K562 (cell line): ENCODE data around the gene MGAT4B. TPM values are rescaled to one million over a fixed set of nuclear protein-coding genes. Genes with fewer than 3 reads are reported as not detected.

Source experiments
- GATAD2A ChIP-seq: fragments of 450-650 bp; IDR thresholded peaks from 2 replicates; pipeline ENCODE4 v1.6.1; 2017
- HES1 ChIP-seq: fragments of 450-650 bp; IDR thresholded peaks from 2 replicates; pipeline ENCODE4 v1.6.1; 2016; ENCODE audit warnings: low read depth, mild to moderate bottlenecking, moderate library complexity
- HMGXB4 ChIP-seq: sonication (generic); formaldehyde crosslinking; IDR thresholded peaks from 2 replicates; pipeline ENCODE4 v1.8.1; 2023; ENCODE audit warnings: mild to moderate bottlenecking, missing genetic modification reagents
- ID3 ChIP-seq, 2 experiments: fragments of 250-450 bp in 1 of 2; fragments of 450-650 bp in 1 of 2; sonication (Bioruptor Pico) in 1 of 2; IDR thresholded peaks; 2 replicates each; pipeline versions ENCODE4 v1.6.1 to v1.8.0; 2016 to 2021; ENCODE audit warnings: mild to moderate bottlenecking in 2 of 2, moderate library complexity in 2 of 2, missing compliant biosample characterization in 1 of 2, missing genetic modification characterization in 1 of 2
- PATZ1 ChIP-seq: fragments of 250-450 bp; sonication (Bioruptor Pico); IDR thresholded peaks from 2 replicates; pipeline ENCODE4 v1.5.0; 2020; ENCODE audit warnings: mild to moderate bottlenecking, borderline replicate concordance
- RNF219 ChIP-seq: fragments of 250-450 bp; sonication (Bioruptor Pico); IDR thresholded peaks from 2 replicates; pipeline ENCODE4 v1.5.0; 2022; ENCODE audit warnings: mild to moderate bottlenecking
- TBP ChIP-seq: optimal IDR thresholded peaks from 2 replicates; pipeline ENCODE3; 2011; ENCODE audit warnings: low read depth, low read length, improper control_type of control experiment
- ZFP36 ChIP-seq: fragments of 150-350 bp; IDR thresholded peaks from 2 replicates; pipeline ENCODE4 v1.6.1; 2018; ENCODE audit warnings: low read length, low read depth; ENCODE audit not compliant: partially characterized antibody
- ZNF347 ChIP-seq: fragments of 450-650 bp; formaldehyde crosslinking; IDR thresholded peaks from 2 replicates; pipeline ENCODE4 v1.4.0; 2020; ENCODE audit warnings: low read depth, mild to moderate bottlenecking, moderate library complexity
- ZNF354B ChIP-seq: fragments of 250-450 bp; sonication (Bioruptor Pico); IDR thresholded peaks from 2 replicates; pipeline ENCODE4 v1.4.0; 2020
- ZNF384 ChIP-seq: IDR thresholded peaks from 2 replicates; pipeline ENCODE4 v1.6.1; 2012; ENCODE audit warnings: low read depth, low read length, improper control_type of control experiment
- ZNF609 ChIP-seq: sonication (generic); formaldehyde crosslinking; IDR thresholded peaks from 2 replicates; pipeline ENCODE4 v1.8.1; 2023; ENCODE audit warnings: missing genetic modification reagents, mild to moderate bottlenecking, borderline replicate concordance
- polyA plus RNA-seq, 8 experiments: library from polyadenylated mRNA; depleted of rRNA in 4 of 8; stranded (reverse) in 5 of 8; unstranded in 3 of 8; fragments of >200 nt; fragmentation: Nextera tagmentation in 2 of 8; fragmentation: Illumina TruSeq in 1 of 8; extraction: Ambion mirVana in 2 of 8; extraction: Trizol in 1 of 8; gene quantifications; 2 replicates each; pipeline versions ENCODE4 v1.2.1 to v1.2.3, GENCODE V29; 2011 to 2014; ENCODE audit warnings: inconsistent platforms in 1 of 8, missing spikeins in 1 of 8
- total RNA-seq, 7 experiments: library from RNA; depleted of rRNA in 6 of 7; stranded (reverse); fragments of >200 nt in 6 of 7; fragmentation: Illumina TruSeq in 2 of 7; extraction: Trizol in 2 of 7; gene quantifications; 2 replicates each; pipeline versions ENCODE4 v1.2.1 to v1.2.3, GENCODE V29; 2011 to 2021; ENCODE audit warnings: low replicate concordance in 1 of 7

Gene MGAT4B
- total and polyA plus RNA-seq, 9 of the 15 experiments (the other 6 are each of a cell fraction or from before 2014, with no cell fraction given), result 0.34 to 133 (median 75.4) TPM

- TF ChIP-seq ID3 (CRISPR knock-in tag; IDR thresholded peaks at IDR 0.05) (no peak), ID3 (tag; IDR thresholded peaks at IDR 0.05) (no peak; the same call in 1 of the 2 replicates), ZFP36 (no peak), ZNF609 (CRISPR knock-in tag) (no peak), HES1 (no peak), GATAD2A (peak; percentile 97), PATZ1 (no peak), ZNF354B (no peak), TBP (peak; percentile 98), RNF219 (CRISPR knock-in tag) (peak; percentile 35; the same call in 1 of the 2 replicates), ZNF384 (no peak), HMGXB4 (peak; percentile 86), ZNF347 (CRISPR knock-in tag) (no peak)
Observed at GRCh38 chr5:179820483-179821297, 14.0 kb upstream of the MGAT4B start, which contains the start of gene SQSTM1 (continued).
